Keratinocyte (primary cell): ENCODE measurements around the gene PRR13. TPM values are rescaled to one million over a fixed set of nuclear protein-coding genes. Genes with fewer than 3 reads are reported as not detected.

Source experiments
- DNase-seq: peaks from one replicate; pipeline ENCODE4 v3.0.0-alpha.2; 2011; ENCODE audit warnings: low read depth, missing footprints, low spot score
- FAIRE-seq: peaks from 2 replicates; lab custom pipeline; 2011; peaks lifted over from hg19 to GRCh38; lab: Jason Lieb, UNC
- H2AFZ ChIP-seq: 2 replicates; pipeline ENCODE4 v1.6.0; 2012; ENCODE audit warnings: low read length, control low read depth, inconsistent platforms; ENCODE audit not compliant: control insufficient read depth
- H3K27ac ChIP-seq: 2 replicates; pipeline ENCODE4 v1.5.1; 2011; ENCODE audit warnings: low read length; ENCODE audit not compliant: control insufficient read depth, insufficient read depth
- H3K27me3 ChIP-seq: 3 replicates; pipeline ENCODE4 v1.6.0; 2011; ENCODE audit warnings: low read length; ENCODE audit not compliant: control insufficient read depth, insufficient read depth; ENCODE audit errors: extremely low read depth
- H3K36me3 ChIP-seq, 2 experiments: 2 replicates in 1 of 2; 3 replicates in 1 of 2; pipeline ENCODE4 v1.5.1; 2011; ENCODE audit warnings: low read length in 2 of 2, mild to moderate bottlenecking in 1 of 2; ENCODE audit not compliant: control insufficient read depth in 2 of 2, insufficient read depth in 2 of 2; ENCODE audit errors: extremely low read depth in 1 of 2
- H3K4me1 ChIP-seq: 3 replicates; pipeline ENCODE4 v1.5.1; 2011; ENCODE audit warnings: low read length; ENCODE audit not compliant: control insufficient read depth, insufficient read depth; ENCODE audit errors: extremely low read depth
- H3K4me2 ChIP-seq: 3 replicates; pipeline ENCODE4 v1.6.0; 2011; ENCODE audit warnings: low read depth, low read length; ENCODE audit not compliant: control insufficient read depth, insufficient read depth; ENCODE audit errors: extremely low read depth
- H3K4me3 ChIP-seq, 3 experiments: fragments of 200-600 bp in 1 of 3; sonication (generic) in 1 of 3; 2 replicates in 2 of 3; 3 replicates in 1 of 3; pipeline ENCODE4 v1.5.1; 2011 to 2016; ENCODE audit warnings: low read length in 3 of 3, mild to moderate bottlenecking in 3 of 3, control low read depth in 2 of 3, inconsistent platforms in 1 of 3, low read depth in 1 of 3, mixed read lengths in 1 of 3, mixed run types in 1 of 3, moderate library complexity in 1 of 3; ENCODE audit not compliant: control insufficient read depth in 2 of 3, insufficient read depth in 2 of 3; ENCODE audit errors: extremely low read depth in 1 of 3
- H3K79me2 ChIP-seq: 2 replicates; pipeline ENCODE4 v1.6.0; 2012; ENCODE audit warnings: low read length; ENCODE audit not compliant: control insufficient read depth, insufficient read depth
- H3K9ac ChIP-seq: 3 replicates; pipeline ENCODE4 v1.6.0; 2011; ENCODE audit warnings: low read length; ENCODE audit not compliant: control insufficient read depth, insufficient read depth; ENCODE audit errors: extremely low read depth
- H3K9me1 ChIP-seq: 3 replicates; pipeline ENCODE4 v1.6.0; 2011; ENCODE audit warnings: low read length; ENCODE audit not compliant: control insufficient read depth, insufficient read depth; ENCODE audit errors: extremely low read depth
- H3K9me3 ChIP-seq: 2 replicates; pipeline ENCODE4 v1.5.1; 2012; ENCODE audit warnings: low read depth, low read length; ENCODE audit not compliant: control insufficient read depth
- H4K20me1 ChIP-seq: 3 replicates; pipeline ENCODE4 v1.6.0; 2011; ENCODE audit warnings: low read length; ENCODE audit not compliant: control insufficient read depth, insufficient read depth; ENCODE audit errors: extremely low read depth
- EZH2 ChIP-seq: IDR thresholded peaks from one replicate; pipeline ENCODE4 v1.6.1; 2012; ENCODE audit warnings: inconsistent platforms, mild to moderate bottlenecking, low read length, moderate library complexity
- dilution Hi-C: fragments of 300-500 bp; cut with MboI; formaldehyde crosslinking; loops from one replicate; pipeline ENCODE4 v1.7.0; 2020; ENCODE audit warnings: low sequenced_read_pairs; ENCODE audit not compliant: extremely low pct_ligation_motif_present
- polyA plus RNA-seq, 5 experiments: library from polyadenylated mRNA; depleted of rRNA in 3 of 5; stranded (reverse) in 3 of 5; stranded (forward) in 1 of 5; unstranded in 1 of 5; fragments of >200 nt; gene quantifications; 1 replicate in 1 of 5; 2 replicates in 3 of 5; 3 replicates in 1 of 5; pipeline versions ENCODE4 v1.2.1 to v1.2.3, GENCODE V29; 2011 to 2012; ENCODE audit warnings: missing spikeins in 2 of 5, low read depth in 1 of 5, low replicate concordance in 1 of 5
- TF ChIP-seq, protein P1 (sequence below), 3 experiments: IDR thresholded peaks in 1 of 3; conservative IDR thresholded peaks in 1 of 3; optimal IDR thresholded peaks in 1 of 3; 2 replicates in 2 of 3; 3 replicates in 1 of 3; pipeline versions ENCODE3 to v1.5.1; 2011; ENCODE audit warnings: low read length in 3 of 3, mild to moderate bottlenecking in 3 of 3, moderate library complexity in 2 of 3, control low read depth in 1 of 3, inconsistent platforms in 1 of 3; ENCODE audit not compliant: insufficient read depth in 2 of 3; ENCODE audit errors: extremely low read depth in 1 of 3

PRR13 gene
- polyA plus RNA-seq, 1 donor (not counting 4 experiments of a cell fraction or from before 2014, with no cell fraction given): 104 TPM

DNA sequence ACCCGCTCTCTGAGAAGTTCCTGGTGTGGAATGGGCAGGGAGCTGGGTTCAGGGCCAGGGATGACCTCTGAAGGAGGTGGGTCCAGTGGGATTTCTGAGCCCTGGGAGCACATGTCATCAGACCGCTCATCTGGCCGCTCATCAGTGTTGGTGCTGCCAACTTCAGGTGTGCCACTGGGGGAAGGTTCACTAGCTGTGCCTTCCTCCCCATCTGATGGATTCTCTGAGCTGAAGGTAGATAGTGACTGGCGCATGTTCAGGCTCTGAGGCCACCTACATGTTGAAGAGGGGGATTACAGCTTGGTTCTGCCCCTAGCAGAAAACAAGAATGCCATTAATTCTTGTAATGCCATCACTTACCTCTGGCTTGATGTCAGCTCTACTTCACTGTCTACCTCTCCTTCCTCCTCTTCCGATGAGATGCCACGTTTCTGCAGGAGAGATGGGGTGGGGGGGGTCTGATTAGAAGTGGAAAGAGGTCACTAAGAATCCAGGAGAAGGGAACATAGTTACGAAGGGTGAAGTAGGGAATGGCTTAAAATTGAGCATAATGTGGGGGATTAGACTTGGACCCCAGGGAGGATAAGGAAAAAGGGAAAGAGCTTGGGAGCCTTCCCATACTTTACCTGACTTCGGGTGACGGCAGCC lies 40.5 kb downstream of the PRR13 start:
- Histone ChIP-seq H3K27ac (no peak overlapping the region), H3K79me2 (no peaks in the 10 kb centered on the region), H3K4me2 (no peak overlapping the region), H3K4me3 (no peak overlapping the region), H3K27me3 (no peaks in the 10 kb centered on the region), H3K9me3 (no peaks in the 10 kb centered on the region), H4K20me1 (peaks cover 14% of the 10 kb centered on the region), H3K4me1 (peaks cover 23% of the 10 kb centered on the region), H3K9ac (no peak overlapping the region), H3K9me1 (peaks cover 3% of the 10 kb centered on the region), H3K36me3 (peaks cover 18 to 47% of the 10 kb centered on the region in 2 experiments), H2AFZ (no peak overlapping the region)
- FAIRE-seq (no peak), DNase-seq (no peak)
- dilution Hi-C loops: no loop called here
- TF ChIP-seq, protein P1, sequence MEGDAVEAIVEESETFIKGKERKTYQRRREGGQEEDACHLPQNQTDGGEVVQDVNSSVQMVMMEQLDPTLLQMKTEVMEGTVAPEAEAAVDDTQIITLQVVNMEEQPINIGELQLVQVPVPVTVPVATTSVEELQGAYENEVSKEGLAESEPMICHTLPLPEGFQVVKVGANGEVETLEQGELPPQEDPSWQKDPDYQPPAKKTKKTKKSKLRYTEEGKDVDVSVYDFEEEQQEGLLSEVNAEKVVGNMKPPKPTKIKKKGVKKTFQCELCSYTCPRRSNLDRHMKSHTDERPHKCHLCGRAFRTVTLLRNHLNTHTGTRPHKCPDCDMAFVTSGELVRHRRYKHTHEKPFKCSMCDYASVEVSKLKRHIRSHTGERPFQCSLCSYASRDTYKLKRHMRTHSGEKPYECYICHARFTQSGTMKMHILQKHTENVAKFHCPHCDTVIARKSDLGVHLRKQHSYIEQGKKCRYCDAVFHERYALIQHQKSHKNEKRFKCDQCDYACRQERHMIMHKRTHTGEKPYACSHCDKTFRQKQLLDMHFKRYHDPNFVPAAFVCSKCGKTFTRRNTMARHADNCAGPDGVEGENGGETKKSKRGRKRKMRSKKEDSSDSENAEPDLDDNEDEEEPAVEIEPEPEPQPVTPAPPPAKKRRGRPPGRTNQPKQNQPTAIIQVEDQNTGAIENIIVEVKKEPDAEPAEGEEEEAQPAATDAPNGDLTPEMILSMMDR (optimal IDR thresholded peaks at IDR 0.05 in 1 of 3, IDR thresholded peaks at IDR 0.05 in 1 of 3, conservative IDR thresholded peaks at IDR 0.05 in 1 of 3; ENCODE audit: extremely low read depth in 1 of 3, insufficient read depth in 2 of 3, low read length in 3 of 3): peak in 2 of 3 experiments; percentile 15 to 48
- no peak for TF ChIP-seq EZH2

DNA sequence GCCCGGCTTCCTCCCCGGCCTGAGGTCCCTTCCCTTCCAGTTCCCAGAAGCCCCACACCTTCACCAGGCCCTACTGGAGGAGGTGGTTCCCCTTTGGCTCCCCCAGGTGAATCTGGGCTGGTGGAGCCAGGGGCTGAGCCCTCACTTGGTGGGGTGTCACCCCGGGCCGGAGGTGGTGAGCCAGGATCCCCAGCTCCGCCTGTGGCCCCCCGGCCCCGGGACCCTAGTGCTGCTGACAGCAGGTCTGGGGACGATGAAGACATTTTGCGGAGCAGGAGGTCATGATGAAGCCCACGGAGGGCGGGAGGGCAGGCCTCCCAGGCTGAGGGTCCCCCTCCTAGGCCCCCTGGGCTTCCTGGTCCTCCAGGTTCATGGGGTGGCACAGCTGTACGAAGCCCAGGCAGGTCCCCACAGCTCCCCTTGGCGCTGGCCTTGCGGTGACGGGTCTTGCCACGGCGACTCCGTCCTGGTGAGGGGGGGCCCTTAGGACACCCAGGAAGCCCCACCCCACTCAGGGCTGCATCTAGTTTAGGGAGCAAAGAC lies 41.2 kb downstream of the PRR13 start:
- DNase-seq (no peak), FAIRE-seq (no peak)
- Histone ChIP-seq H3K4me3 (no peak overlapping the region), H3K9ac (no peak overlapping the region), H3K4me1 (peaks cover 23% of the 10 kb centered on the region), H2AFZ (no peak overlapping the region), H3K36me3 (peaks cover 18 to 45% of the 10 kb centered on the region in 2 experiments), H3K4me2 (no peak overlapping the region), H3K9me3 (no peaks in the 10 kb centered on the region), H3K27ac (no peak overlapping the region), H3K79me2 (no peaks in the 10 kb centered on the region), H3K27me3 (no peaks in the 10 kb centered on the region), H4K20me1 (peaks cover 14% of the 10 kb centered on the region), H3K9me1 (peaks cover 3% of the 10 kb centered on the region)
- dilution Hi-C loops: no loop called here
- TF ChIP-seq EZH2: no peak
- TF ChIP-seq, protein P1 (optimal IDR thresholded peaks at IDR 0.05 in 1 of 3, IDR thresholded peaks at IDR 0.05 in 1 of 3, conservative IDR thresholded peaks at IDR 0.05 in 1 of 3; ENCODE audit: extremely low read depth in 1 of 3, insufficient read depth in 2 of 3, low read length in 3 of 3): no peak
